Activated CD8-positive, alpha-beta T cell treated with anti-CD3 and anti-CD28 coated beads for 36 hours (primary cell): ENCODE data around the gene CFAP410. TPM values are rescaled to one million over a fixed set of nuclear protein-coding genes. Genes with fewer than 3 reads are reported as not detected.
"Not testable (repeated sequence)": the region's sequence is repeated elsewhere in the genome, so short reads cannot be mapped to it uniquely, and the experiment has no call there.

Source experiments
- ATAC-seq: fragments of 200-7000 bp; cut with Tn5 transposase; one replicate; pipeline ENCODE4 v1.10.0; 2021; ENCODE audit warnings: mild to moderate bottlenecking, moderate library complexity
- CTCF ChIA-PET: fragments of 350-600 bp; sonication (Branson Sonifier 250); formaldehyde crosslinking; loops from one replicate; lab custom pipeline; 2021; ENCODE audit warnings: antibody characterized with exemption; lab: Charles Lee
- POLR2A ChIA-PET: fragments of 350-600 bp; sonication (Branson Sonifier 250); formaldehyde crosslinking; loops from one replicate; lab custom pipeline; 2021; ENCODE audit warnings: antibody characterized with exemption; lab: Charles Lee
- DNase-seq: peaks from one replicate; pipeline ENCODE4 v3.0.0-alpha.2; 2020
- H3K27ac Mint-ChIP-seq: one replicate; pipeline ENCODE4 v1.8.0; 2021; ENCODE audit warnings: mild to moderate bottlenecking, mixed read lengths
- H3K27me3 Mint-ChIP-seq: one replicate; pipeline ENCODE4 v1.8.0; 2021; ENCODE audit warnings: mixed read lengths
- H3K36me3 Mint-ChIP-seq: one replicate; pipeline ENCODE4 v1.8.0; 2021; ENCODE audit warnings: low read depth, mixed read lengths
- H3K4me1 Mint-ChIP-seq: one replicate; pipeline ENCODE4 v1.8.0; 2021; ENCODE audit warnings: low read depth, mixed read lengths
- H3K4me3 Mint-ChIP-seq: one replicate; pipeline ENCODE4 v1.8.0; 2021; ENCODE audit warnings: mild to moderate bottlenecking, moderate library complexity, mixed read lengths
- H3K9me3 Mint-ChIP-seq: one replicate; pipeline ENCODE4 v1.8.0; 2021; ENCODE audit warnings: mixed read lengths
- intact Hi-C: fragments of 100-400 bp; cut with micrococcal nuclease; formaldehyde crosslinking; loops from one replicate; pipeline ENCODE4 v1.10.0; 2022
- total RNA-seq, 2 experiments: library from RNA; stranded (reverse); gene quantifications; one replicate each; pipeline ENCODE4 v1.2.3, GENCODE V29; 2021
- TF ChIP-seq, protein P1 (sequence below): fragments of 200-600 bp; IDR thresholded peaks from one replicate; pipeline ENCODE4 v1.8.0; 2022; ENCODE audit warnings: antibody characterized with exemption, mild to moderate bottlenecking

CFAP410 gene
- total RNA-seq, 2 experiments from 2014 or later, result 17.2 TPM

DNA sequence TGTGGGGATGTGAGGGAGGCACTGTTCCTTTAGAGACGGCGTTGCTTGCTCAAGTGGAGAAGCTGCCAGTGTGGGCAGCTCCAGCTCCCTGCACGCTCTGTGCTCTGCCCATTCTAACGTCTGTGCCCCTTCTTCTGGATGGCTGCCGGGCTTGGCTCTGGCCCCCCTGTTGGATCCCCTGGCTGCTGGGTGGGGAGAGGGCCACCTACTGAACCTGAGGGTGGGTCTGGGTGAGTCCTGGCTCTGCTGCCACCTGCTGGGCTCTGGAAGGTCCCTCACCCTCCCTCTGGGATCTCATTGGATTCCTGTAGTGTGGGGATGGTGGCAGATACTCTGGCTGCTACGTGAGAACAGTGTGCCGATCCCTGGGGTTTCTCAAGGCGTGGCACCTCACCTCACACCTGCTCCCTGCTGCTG, 34.3 kb downstream of the CFAP410 start:
- H3K4me3 Mint-ChIP-seq, result no peak overlapping the region
- H3K27ac Mint-ChIP-seq, result no peak overlapping the region

DNA sequence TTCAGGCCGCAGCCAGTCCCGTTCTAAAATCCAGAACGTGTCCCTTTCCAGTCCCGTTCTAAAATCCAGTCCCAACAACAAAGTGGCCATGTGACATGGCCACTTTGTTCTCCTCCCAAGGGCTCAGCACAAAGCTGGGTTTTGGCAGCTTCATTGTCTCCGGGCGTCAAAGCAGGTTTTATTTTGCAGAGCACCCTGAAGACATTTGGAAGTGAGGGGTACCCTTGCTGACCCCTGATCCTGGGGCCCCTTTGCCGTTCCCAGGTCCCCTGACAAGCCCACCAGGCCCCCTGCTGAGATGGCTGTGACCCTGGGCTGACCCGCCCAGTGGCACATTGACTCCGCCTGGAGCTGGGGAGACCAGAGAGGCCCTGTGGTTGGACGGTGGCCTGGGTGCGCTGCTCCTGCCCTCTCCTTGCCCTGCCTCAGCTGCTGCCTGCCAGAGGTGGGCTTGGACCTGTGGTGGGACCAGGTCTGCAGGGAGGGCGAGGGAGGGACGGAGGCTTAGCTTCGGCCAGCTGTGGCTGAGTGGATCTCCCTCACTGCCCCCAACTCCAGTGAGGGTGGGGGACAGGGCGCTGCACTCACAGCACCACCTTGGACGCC, 35.1 kb downstream of the CFAP410 start:
- TF ChIP-seq, protein P1, sequence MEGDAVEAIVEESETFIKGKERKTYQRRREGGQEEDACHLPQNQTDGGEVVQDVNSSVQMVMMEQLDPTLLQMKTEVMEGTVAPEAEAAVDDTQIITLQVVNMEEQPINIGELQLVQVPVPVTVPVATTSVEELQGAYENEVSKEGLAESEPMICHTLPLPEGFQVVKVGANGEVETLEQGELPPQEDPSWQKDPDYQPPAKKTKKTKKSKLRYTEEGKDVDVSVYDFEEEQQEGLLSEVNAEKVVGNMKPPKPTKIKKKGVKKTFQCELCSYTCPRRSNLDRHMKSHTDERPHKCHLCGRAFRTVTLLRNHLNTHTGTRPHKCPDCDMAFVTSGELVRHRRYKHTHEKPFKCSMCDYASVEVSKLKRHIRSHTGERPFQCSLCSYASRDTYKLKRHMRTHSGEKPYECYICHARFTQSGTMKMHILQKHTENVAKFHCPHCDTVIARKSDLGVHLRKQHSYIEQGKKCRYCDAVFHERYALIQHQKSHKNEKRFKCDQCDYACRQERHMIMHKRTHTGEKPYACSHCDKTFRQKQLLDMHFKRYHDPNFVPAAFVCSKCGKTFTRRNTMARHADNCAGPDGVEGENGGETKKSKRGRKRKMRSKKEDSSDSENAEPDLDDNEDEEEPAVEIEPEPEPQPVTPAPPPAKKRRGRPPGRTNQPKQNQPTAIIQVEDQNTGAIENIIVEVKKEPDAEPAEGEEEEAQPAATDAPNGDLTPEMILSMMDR, result no peak
- CTCF ChIA-PET, result interaction anchor here (1.2 to 1.4 kb wide), 2 partner anchors 18 to 291 kb away, joined by 3 read pairs; no protein-coding TSS in a partner anchor
- Mint-ChIP-seq H3K4me3 (no peak overlapping the region), H3K9me3 (no peaks in the 10 kb centered on the region), H3K36me3 (peaks cover 12% of the 10 kb centered on the region), H3K27ac (no peak overlapping the region), H3K27me3 (no peaks in the 10 kb centered on the region), H3K4me1 (peaks cover 38% of the 10 kb centered on the region)
- intact Hi-C loops, result no loop called here
- DNase-seq (no peak), ATAC-seq (no peak)
- POLR2A ChIA-PET, result no interaction called here

More for the DNA sequence above, 34.3 kb downstream of the CFAP410 start:
- CTCF ChIA-PET, result interaction anchor here (0.7 to 1.4 kb wide), 2 partner anchors 15 to 17 kb away, joined by 3 read pairs; no protein-coding TSS in a partner anchor
- Mint-ChIP-seq H3K27me3 (no peaks in the 10 kb centered on the region), H3K4me1 (peaks cover 35% of the 10 kb centered on the region), H3K36me3 (peaks cover 10% of the 10 kb centered on the region), H3K9me3 (no peaks in the 10 kb centered on the region)
- intact Hi-C loops, result no loop called here
- TF ChIP-seq, protein P1, result peak; percentile 54
- POLR2A ChIA-PET, result no interaction called here
- DNase-seq (peak; percentile 60), ATAC-seq (peak; percentile 47)

DNA sequence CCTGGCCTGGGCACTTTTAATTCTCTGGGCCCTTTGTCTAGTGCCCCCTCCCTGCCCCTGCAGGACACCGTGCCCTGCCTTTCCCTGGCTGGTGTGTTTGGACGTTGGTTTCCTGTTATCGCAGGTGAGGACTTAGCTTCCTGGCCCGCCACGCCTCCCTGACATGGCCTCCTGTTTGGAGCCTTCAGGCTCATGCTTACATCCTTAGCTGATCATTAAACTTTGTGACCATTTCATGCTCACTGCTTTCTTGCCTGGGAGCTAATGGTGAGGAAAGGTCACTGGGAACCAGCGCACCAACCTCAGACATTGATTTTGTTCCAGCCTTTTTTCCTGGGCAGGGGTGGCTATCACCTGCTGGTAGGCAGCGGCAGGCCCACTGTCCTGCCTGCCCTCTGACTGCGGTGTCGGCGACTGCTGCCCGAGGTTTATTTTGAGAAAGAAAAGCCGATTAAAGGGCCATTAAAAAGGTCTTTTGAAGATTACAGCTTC, 35.7 kb downstream of the CFAP410 start:
- Mint-ChIP-seq H3K27me3 (no peaks in the 10 kb centered on the region), H3K4me3 (peak overlapping the region; percentile 33), H3K36me3 (peaks cover 13% of the 10 kb centered on the region), H3K27ac (peak overlapping the region; percentile 49), H3K9me3 (no peaks in the 10 kb centered on the region), H3K4me1 (peaks cover 42% of the 10 kb centered on the region)
- TF ChIP-seq, protein P1, result no peak
- POLR2A ChIA-PET, result interaction anchor here (1.1 kb wide), 1 partner anchor 12 kb away, joined by 3 read pairs; no protein-coding TSS in a partner anchor
- CTCF ChIA-PET, result interaction anchor here (1.2 kb wide), 1 partner anchor 290 kb away, joined by 3 read pairs; no protein-coding TSS in a partner anchor
- intact Hi-C loops, result no loop called here
- DNase-seq (no peak), ATAC-seq (no peak)

DNA sequence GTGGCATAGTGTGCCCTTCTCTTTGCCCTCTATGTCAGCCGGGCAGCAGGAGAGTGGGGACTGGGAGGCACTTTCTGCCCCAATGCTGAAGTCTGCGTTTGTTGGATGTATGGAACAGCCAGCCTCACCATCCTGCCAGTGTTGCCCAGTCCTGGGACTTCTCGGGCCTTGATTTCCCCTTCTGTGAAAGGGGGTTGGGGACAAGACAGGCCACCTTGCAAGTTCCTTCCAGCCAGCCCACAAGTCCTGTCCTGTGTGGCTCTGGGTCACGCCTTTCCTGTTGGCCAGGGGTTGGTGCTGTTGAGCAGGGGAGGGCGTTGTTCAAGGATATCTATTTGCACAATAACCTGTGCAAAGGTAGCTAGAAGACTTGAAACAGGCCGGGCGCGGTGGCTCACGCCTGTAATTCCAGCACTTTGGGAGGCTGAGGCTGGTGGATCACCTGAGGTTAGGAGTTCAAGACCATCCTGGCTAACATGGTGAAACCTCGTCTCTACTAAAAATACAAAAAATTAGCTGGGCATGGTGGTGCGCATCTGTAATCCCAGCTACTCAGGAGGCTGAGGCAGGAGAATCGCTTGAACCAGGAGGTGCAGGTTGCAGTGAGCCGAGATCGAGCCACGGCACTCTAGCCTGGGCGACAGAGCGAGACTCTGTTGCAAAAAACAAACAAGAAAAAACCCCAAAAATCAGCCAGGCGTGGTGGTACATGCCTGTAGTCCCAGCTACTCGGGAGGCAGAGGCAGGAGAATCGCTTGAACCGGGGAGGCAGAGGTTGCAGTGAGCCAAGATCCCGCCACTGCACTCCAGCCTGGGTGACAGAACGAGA, 36.4 kb downstream of the CFAP410 start:
- ATAC-seq, H3K27ac Mint-ChIP-seq, intact Hi-C loops, H3K27me3 Mint-ChIP-seq, H3K9me3 Mint-ChIP-seq, CTCF ChIA-PET: not testable (repeated sequence)
- POLR2A ChIA-PET, result interaction anchor here (1.1 to 1.3 kb wide), 2 partner anchors 12 to 15 kb away, joined by 3 read pairs; no protein-coding TSS in a partner anchor
- DNase-seq, result peak; percentile 21
- Mint-ChIP-seq H3K36me3 (peaks cover 12% of the 10 kb centered on the region), H3K4me3 (peak overlapping the region; percentile 11), H3K4me1 (peaks cover 48% of the 10 kb centered on the region)

DNA sequence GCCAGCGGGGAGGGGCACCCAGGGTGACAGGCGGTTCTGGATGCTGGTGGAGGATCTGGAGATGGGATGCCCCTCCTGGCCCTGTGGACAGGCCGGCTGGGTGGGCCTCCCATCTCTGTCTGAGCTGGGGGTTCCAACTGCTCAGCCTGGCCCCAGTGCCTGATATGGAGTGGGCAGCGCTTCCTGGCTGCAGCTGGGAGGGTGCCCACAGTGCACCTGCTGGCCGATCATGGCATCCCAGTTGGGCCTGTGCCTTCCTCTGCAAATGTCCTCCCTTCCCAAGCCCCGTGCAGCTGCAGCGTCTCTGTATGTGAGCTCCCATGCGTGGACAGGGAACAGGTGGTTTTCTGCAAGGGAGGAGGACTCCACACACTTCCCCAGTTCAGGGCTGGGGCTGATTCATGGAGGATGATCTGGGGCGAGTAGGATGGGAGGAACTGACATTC, 37.2 kb downstream of the CFAP410 start:
- ChIA-PET POLR2A (interaction anchor here (0.6 to 1.3 kb wide), 3 partner anchors 16 to 216 kb away, joined by 3 read pairs; no protein-coding TSS in a partner anchor), CTCF (interaction anchor here (0.8 kb wide), 1 partner anchor 136 kb away, joined by 3 read pairs; no protein-coding TSS in a partner anchor)
- peaks cover 9% of the 10 kb centered on the region for H3K36me3 Mint-ChIP-seq
- DNase-seq (no peak), ATAC-seq (no peak)
- intact Hi-C loops, result no loop called here
- no peak overlapping the region for H3K27ac Mint-ChIP-seq
- peak overlapping the region; percentile 11 for H3K4me3 Mint-ChIP-seq
- TF ChIP-seq, protein P1, result no peak
- no peaks in the 10 kb centered on the region for H3K9me3 Mint-ChIP-seq
- no peaks in the 10 kb centered on the region for H3K27me3 Mint-ChIP-seq
- H3K4me1 Mint-ChIP-seq, result peaks cover 54% of the 10 kb centered on the region
